Astrocyte of the cerebellum (primary cell): Measurements from ENCODE around the gene OPTN.
"Not testable (repeated sequence)": the region's sequence is repeated elsewhere in the genome, so short reads cannot be mapped to it uniquely, and the experiment has no call there.

ENCODE experiments used
- DNase-seq: peaks from one replicate; pipeline ENCODE4 v3.0.0-alpha.2; 2011; ENCODE audit warnings: low read depth
- H3K4me3 ChIP-seq: 2 replicates; pipeline ENCODE4 v1.5.1; 2011; ENCODE audit warnings: mild to moderate bottlenecking, low read depth, low read length, moderate library complexity
- in situ Hi-C: cut with HindIII; loops from 2 replicates; pipeline ENCODE4 v1.10.0; 2017; ENCODE audit warnings: low sequenced_read_pairs
- TF ChIP-seq, protein P1 (sequence below): IDR thresholded peaks from 2 replicates; pipeline ENCODE4 v1.5.1; 2012; ENCODE audit warnings: low read length, low read depth, moderate library complexity, mild to moderate bottlenecking; ENCODE audit errors: missing control alignments

Gene OPTN

DNA sequence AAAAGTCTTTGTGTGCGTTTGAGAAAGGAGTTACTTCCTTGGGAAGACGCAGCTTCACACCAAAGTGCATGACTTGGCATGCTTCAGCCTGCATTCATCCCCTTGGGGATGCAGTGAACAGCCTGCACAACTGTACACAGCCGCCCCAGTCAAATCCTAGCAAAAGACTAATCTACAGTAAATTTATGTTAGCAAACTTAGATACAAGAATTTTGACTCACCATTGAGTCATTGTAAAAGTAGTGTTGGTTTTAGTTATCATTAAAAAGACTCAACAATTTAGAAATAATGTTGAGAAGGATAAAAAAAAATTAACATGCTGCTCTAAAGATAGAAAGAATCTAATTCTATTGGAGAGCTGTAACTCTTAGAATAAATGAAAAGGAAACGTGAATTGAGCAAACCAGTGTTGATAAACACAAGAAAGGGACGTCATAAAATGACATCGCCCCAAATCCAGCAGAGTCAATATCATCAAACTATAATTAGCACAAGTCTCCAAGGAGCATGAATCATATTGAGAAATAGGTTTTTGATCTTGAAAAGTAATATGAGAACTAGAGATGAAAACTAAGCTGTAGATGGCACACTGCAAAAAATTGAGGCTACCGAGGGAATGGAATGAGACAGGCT, 11.9 kb upstream of the OPTN start:
- TF ChIP-seq, protein P1, sequence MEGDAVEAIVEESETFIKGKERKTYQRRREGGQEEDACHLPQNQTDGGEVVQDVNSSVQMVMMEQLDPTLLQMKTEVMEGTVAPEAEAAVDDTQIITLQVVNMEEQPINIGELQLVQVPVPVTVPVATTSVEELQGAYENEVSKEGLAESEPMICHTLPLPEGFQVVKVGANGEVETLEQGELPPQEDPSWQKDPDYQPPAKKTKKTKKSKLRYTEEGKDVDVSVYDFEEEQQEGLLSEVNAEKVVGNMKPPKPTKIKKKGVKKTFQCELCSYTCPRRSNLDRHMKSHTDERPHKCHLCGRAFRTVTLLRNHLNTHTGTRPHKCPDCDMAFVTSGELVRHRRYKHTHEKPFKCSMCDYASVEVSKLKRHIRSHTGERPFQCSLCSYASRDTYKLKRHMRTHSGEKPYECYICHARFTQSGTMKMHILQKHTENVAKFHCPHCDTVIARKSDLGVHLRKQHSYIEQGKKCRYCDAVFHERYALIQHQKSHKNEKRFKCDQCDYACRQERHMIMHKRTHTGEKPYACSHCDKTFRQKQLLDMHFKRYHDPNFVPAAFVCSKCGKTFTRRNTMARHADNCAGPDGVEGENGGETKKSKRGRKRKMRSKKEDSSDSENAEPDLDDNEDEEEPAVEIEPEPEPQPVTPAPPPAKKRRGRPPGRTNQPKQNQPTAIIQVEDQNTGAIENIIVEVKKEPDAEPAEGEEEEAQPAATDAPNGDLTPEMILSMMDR = no peak
- H3K4me3 ChIP-seq = no peak overlapping the region
- DNase-seq = no peak
- in situ Hi-C loops = no loop called here

DNA sequence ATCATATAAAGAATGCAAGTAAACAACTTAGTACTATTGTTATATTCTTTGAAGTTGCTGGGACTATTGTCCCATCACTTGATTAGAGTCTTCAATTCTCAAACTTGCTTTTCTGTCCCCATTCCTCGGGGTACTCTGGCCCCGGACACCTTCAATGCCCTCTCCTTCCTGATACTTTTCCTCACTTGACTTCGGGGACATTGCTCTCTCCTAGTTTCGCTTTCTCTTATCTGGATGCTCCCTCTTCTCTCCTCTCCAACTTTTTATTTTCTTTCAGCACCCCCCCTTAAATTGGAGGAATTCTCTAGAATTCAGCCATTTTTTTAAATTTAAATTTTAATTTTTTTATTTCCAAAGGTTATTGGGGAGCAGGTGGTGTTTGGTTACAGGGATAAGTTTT, 10.6 kb upstream of the OPTN start:
- H3K4me3 ChIP-seq = no peak overlapping the region
- DNase-seq = no peak
- TF ChIP-seq, protein P1 = no peak
- in situ Hi-C loops = no loop called here

DNA sequence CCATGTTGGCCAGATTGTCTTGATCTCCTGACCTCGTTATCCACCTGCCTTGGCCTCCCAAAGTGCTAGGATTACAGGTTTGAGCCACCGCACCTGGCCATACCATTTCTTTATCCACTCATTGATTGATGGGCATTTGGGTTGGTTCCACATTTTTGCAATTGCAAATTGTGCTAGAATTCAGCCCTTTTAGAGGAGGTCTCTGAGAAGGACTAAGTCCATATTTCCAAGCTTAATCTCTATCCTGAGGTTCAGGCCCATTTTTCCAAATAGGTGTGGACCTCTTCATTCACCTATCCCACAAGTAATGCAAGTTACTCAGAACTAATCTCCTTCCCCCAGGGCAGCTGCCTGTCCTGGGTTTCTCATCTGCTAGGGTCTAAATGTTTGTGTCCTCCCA, 9.7 kb upstream of the OPTN start:
- in situ Hi-C loops = no loop called here
- DNase-seq = no peak
- TF ChIP-seq, protein P1 = no peak
- no peak overlapping the region for H3K4me3 ChIP-seq

DNA sequence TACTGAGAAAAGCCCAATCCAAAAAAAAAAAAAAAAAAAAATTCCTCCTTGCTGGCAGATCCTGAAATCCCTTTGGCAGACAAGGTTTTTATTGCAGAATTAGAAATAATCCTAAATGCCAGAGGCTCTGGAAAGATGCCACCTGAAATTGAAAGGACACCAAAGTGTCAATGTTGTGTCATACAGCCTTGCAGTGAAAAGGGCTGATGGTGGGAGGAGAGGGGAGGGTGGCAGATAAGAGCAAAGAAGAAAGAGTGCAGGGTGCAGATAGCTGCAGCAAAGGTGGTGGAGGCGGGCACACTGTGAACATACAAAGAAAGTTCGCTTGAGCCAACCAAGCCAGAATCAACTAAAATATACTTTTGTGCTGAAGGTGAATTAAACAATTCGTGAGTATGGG, 8.2 kb upstream of the OPTN start:
- in situ Hi-C loops = no loop called here
- H3K4me3 ChIP-seq = no peak overlapping the region
- no peak for DNase-seq
- TF ChIP-seq, protein P1 = no peak

DNA sequence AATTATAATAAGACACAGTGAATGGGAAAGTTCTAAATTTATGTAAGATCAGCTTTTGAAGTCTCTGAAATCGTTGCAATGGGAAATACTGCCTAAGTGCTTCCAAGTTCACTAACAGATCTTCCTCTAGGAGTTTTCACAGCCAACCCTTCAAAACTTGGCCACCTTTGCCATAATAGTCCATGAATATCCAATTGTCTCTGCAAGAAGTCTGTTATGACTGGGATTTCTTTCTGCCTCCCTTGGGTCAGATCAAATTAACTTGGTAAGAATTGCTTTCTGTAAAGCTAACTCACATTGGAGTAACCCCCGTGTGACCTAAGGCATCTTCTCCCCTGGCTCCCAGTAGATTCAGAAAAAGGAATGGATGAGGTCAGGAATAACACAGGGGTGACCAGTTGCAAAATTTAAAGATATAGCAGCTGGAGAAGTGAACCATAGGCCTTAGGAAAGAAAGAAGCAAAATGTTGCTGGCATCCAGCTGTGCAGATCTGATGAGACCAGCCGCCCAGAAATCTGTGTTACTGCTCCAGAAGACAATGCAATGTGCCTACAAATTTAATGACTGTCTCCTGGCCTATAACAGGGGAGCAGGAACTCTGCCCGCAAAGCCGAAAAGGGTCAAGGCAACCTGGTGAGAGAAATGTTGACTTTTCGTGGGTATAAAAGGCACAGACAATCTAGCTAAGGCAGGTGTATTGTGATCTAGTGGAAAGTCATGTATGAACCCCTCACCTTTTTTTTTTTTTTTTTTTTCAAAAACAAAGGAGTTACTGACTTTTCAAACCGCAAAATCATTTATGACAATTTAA, 7.5 kb upstream of the OPTN start:
- in situ Hi-C loops = no loop called here
- H3K4me3 ChIP-seq = no peak overlapping the region
- TF ChIP-seq, protein P1 = no peak
- no peak for DNase-seq

DNA sequence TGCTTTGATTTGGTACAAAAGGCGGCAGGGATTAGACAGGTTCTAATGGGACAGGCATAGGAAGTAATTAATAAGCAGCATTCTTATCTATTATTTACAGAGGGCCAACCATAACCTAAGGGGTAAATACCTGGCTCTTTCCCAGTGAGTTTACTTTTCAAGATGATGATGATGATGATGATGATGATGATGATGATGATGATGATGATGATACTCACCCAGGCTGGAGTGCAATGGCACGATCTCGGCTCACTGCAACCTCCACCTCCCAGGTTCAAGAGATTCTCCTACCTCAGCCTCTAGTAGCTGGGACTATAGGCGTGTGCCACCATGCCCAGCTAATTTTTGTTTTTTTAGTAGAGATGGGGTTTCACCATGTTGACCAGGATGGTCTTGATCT, 5.9 kb upstream of the OPTN start:
- in situ Hi-C loops, H3K4me3 ChIP-seq, DNase-seq: not testable (repeated sequence)

DNA sequence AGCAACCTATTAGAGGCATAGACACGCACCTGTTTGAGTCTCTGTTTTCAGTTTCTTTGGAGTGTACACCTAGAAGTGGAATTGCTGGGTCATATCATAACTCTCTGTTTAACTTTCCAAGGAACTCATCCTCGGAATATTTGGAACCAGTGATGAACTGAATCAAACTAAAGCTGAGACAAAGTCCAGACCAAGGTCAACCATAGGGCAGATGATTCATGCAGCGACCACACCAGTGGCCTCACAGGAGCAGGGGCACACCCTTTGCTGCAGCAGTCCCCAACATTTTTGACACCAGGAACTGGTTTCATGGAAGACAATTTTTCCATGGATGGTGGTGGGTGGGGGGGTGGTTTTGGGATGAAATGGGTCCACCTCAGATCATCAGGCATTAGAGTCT, 4.9 kb upstream of the OPTN start:
- TF ChIP-seq, protein P1 = no peak
- H3K4me3 ChIP-seq = no peak overlapping the region
- no peak for DNase-seq
- in situ Hi-C loops = no loop called here
